ENCODE results near the gene C1orf116.

The C1orf116 gene

DNA sequence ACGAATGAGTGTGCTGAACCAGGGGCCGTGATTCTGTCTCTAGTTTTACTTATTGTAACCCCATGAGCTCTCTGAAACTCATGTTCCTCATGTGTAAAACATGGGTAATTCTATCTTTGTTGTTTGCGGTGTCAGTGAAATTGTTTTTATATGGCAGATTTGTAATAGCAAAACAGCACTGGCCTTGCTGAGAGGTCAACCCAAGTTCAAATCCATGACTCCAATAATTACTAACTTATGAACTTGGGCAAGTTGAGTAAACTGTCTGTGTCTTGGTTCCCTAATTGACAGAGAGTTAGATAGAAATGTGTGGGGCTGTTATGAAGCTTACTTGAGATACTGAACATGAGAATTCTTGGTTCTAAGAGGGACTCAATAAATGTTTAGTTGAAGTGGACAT lies 17.8 kb downstream of the C1orf116 start:
- DNase-seq (ENCODE audit: low read depth): no peak
- TF ChIP-seq, protein P1, sequence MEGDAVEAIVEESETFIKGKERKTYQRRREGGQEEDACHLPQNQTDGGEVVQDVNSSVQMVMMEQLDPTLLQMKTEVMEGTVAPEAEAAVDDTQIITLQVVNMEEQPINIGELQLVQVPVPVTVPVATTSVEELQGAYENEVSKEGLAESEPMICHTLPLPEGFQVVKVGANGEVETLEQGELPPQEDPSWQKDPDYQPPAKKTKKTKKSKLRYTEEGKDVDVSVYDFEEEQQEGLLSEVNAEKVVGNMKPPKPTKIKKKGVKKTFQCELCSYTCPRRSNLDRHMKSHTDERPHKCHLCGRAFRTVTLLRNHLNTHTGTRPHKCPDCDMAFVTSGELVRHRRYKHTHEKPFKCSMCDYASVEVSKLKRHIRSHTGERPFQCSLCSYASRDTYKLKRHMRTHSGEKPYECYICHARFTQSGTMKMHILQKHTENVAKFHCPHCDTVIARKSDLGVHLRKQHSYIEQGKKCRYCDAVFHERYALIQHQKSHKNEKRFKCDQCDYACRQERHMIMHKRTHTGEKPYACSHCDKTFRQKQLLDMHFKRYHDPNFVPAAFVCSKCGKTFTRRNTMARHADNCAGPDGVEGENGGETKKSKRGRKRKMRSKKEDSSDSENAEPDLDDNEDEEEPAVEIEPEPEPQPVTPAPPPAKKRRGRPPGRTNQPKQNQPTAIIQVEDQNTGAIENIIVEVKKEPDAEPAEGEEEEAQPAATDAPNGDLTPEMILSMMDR (conservative IDR thresholded peaks at IDR 0.05; ENCODE audit: low read depth, low read length): no peak
- no peak overlapping the region for H3K4me3 ChIP-seq (ENCODE audit: low read length)

DNA sequence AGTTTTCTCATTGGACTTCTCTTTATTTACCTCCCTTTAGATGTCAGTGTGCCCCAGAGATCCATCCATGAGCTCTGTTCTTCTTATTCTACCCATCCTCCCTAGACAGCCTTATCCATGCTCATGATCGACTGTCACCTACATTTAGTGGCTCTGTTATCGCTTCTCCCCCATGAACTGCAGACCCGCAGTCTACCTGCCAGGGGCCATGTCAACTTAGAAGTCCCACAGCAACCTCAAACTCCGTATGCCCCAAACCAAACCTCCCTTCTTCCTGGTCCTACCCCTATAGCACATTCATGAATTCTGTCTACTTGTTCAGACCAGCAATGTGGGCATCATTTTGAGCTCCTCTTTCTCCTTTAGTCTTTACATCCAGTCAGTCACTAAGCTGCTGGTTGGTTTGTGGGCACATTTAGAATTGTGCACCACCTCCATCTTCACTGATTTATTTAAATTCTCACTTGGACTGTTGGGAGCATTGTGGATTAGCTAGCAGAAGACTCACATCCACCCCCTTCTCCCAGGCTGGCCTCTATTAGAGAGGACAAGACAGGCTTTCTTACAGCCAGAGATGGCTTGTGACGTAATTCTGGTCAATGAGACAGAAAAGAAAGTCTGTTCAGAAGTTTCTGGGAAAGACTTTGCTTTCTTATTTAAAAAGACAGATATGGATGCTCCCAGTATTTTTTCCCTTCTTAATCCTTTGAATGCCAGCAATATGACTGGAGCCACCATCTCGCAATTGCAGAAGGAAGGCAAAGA lies 19.1 kb downstream of the C1orf116 start:
- TF ChIP-seq, protein P1 (conservative IDR thresholded peaks at IDR 0.05; ENCODE audit: low read depth, low read length): no peak
- no peak for DNase-seq (ENCODE audit: low read depth)

DNA sequence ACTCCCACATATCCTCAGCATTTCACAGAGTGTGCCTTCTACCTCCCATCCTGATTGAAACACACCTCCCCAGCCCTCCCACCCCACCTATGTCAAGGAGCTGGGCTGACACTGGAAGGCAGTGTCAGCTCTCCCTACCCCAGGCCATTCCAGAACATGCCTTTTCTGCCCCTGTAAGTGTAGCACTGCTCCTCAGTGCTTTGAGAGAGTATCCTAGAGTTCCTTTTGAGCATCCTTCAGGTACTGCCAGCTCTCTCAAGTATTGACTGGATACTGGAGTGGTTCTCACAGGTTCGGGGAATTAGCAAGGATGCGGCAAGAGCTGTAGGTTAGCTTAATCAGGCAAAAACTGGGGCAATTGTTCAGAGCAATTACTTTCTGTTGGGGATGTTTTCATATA lies 21.8 kb downstream of the C1orf116 start:
- TF ChIP-seq, protein P1 (conservative IDR thresholded peaks at IDR 0.05; ENCODE audit: low read depth, low read length): no peak
- DNase-seq (ENCODE audit: low read depth): no peak
- H3K4me3 ChIP-seq (ENCODE audit: low read length): no peak overlapping the region

More for the DNA sequence above, 19.1 kb downstream of the C1orf116 start:
- H3K4me3 ChIP-seq (ENCODE audit: low read length): no peak overlapping the region

DNA sequence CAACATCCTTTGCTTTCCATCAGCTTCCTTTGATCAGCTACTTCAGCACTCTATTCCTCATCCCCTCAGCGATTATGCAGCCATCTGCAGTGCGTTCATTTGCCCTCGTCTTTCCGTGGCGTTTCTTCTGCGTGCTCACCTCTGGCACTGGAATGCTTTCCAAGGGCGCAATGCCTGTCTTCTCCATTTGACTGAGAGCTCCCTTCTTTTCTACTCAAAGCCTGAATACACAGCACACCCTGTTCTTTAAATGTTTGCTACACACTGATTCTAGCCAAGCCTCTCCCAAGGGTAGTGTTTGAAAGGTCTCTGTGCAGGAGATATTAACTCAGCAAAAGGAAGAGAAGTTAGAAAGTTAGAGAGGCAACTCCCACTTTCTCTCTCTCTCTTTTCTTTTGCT lies 22.6 kb downstream of the C1orf116 start:
- no peak for DNase-seq (ENCODE audit: low read depth)
- TF ChIP-seq, protein P1 (conservative IDR thresholded peaks at IDR 0.05; ENCODE audit: low read depth, low read length): no peak
- H3K4me3 ChIP-seq (ENCODE audit: low read length): no peak overlapping the region

DNA sequence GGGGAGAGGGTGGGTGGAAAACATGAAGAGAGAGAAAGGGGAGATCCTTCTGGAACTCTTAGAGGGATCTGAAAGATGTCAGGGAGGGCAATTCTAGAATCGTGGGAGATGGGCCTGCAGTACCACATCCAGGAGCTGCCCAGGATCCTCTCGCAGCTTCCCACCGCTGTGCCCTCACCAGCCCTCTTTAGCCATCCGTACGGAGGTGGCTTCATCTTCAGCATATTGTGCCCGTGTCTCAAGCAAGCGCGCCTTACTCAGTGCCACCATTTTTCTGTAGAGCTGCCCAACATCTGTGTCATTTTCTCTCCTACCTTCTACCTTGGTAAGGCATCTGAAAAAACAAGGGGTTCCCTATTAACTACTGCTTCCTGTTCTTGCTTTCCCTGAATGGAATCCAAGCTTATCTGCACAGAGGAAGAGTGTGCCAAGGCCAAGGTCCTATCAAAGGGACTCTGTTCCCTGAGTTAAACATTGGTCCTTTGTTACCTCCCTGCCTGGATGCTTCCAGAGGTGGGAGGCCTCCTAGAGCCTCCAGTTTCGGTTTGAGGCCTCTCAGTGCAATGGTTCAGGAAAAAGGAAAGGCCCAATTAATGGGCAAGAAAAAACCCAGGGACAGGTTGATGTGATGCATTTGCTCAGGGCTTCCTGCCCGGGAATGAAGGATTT lies 23.2 kb downstream of the C1orf116 start:
- no peak for DNase-seq (ENCODE audit: low read depth)
- TF ChIP-seq, protein P1 (conservative IDR thresholded peaks at IDR 0.05; ENCODE audit: low read depth, low read length): no peak

DNA sequence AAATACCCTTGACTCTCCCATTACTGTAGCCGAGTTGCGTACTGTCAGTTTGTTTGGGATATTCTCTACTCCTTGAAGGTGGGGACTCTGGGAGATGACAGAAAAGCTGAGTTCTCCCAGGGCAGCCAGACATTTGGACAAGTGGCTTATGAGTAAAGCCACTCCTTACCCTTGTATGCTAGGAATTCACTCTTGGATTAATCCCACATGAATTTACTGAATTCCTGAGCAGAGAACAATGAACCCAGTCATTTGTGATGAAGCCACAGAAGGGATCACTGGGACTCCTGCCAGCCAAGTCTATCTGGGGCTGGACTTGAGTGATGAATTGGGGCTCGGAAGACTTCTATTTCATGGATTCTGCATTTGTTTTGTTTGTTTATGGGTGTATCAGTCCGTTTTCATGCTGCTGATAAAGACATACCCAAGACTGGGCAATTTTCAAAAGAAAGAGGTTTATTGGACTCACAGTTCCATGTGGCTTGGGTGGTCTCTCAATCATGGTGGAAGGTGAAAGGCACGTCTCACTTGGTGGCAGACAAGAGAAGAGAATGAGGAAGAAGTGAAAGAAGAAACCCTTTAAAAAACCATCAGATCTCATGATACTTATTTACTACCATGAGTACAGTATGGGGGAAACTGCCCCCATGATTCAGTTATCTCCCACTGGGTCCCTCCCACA lies 25.1 kb downstream of the C1orf116 start:
- peak; percentile 99 for DNase-seq (ENCODE audit: low read depth)
- H3K4me3 ChIP-seq (ENCODE audit: low read length): no peak overlapping the region
- TF ChIP-seq, protein P1 (conservative IDR thresholded peaks at IDR 0.05; ENCODE audit: low read depth, low read length): no peak

More for the DNA sequence above, 23.2 kb downstream of the C1orf116 start:
- no peak overlapping the region for H3K4me3 ChIP-seq (ENCODE audit: low read length)

Measured in retinal pigment epithelial cell (primary cell).